IMR-90 (cell line): ENCODE measurements around the gene COL24A1. TPM values are rescaled to one million over a fixed set of nuclear protein-coding genes. Genes with fewer than 3 reads are reported as not detected.

Source experiments
- ATAC-seq: fragments of 200-7000 bp; cut with Tn5 transposase; 2 replicates; pipeline ENCODE4 v1.9.1; 2020; ENCODE audit warnings: low read depth, mild to moderate bottlenecking, moderate library complexity
- BruUV-seq: library from RNA; stranded (reverse); fragments of 400-500 nt; replicated peaks from 2 replicates; lab custom pipeline; 2021; lab: Mats Ljungman, UMichigan
- CTCF ChIA-PET: fragments of 300-600 bp; formaldehyde crosslinking; extraction: SDS; loops from one replicate; lab custom pipeline; 2021; ENCODE audit warnings: antibody characterized with exemption; lab: Yijun Ruan, JAX
- POLR2A ChIA-PET: fragments of 300-600 bp; sonication (Branson Sonifier 250); formaldehyde crosslinking; loops from one replicate; lab custom pipeline; 2022; ENCODE audit warnings: antibody characterized with exemption; ENCODE audit not compliant: unreplicated experiment; lab: Charles Lee
- DNase-seq: peaks from one replicate; pipeline ENCODE4 v3.0.0; 2013
- H2AFZ ChIP-seq: replicated peaks from 2 replicates; pipeline ENCODE3; 2013; ENCODE audit warnings: low read length, mild to moderate bottlenecking; ENCODE audit not compliant: poor library complexity
- H2AK5ac ChIP-seq: 2 replicates; pipeline ENCODE4 v1.6.1; 2013; ENCODE audit warnings: low read depth, low read length, inconsistent platforms
- H2AK9ac ChIP-seq: replicated peaks from 2 replicates; pipeline ENCODE3; 2013; ENCODE audit warnings: mild to moderate bottlenecking, low read depth, low read length, moderate library complexity; ENCODE audit not compliant: poor library complexity
- H2BK120ac ChIP-seq: 2 replicates; pipeline ENCODE4 v1.6.1; 2013; ENCODE audit warnings: low read depth, low read length, inconsistent platforms
- H2BK15ac ChIP-seq: 3 replicates; pipeline ENCODE4 v1.6.1; 2013; ENCODE audit warnings: low read depth, low read length, inconsistent platforms
- H2BK20ac ChIP-seq: 2 replicates; pipeline ENCODE4 v1.6.1; 2013; ENCODE audit warnings: low read depth, mild to moderate bottlenecking, inconsistent platforms, low read length, moderate library complexity
- H2BK5ac ChIP-seq: 2 replicates; pipeline ENCODE4 v1.6.1; 2013; ENCODE audit warnings: mild to moderate bottlenecking, low read depth, low read length, inconsistent platforms; ENCODE audit not compliant: poor library complexity, severe bottlenecking
- H3K14ac ChIP-seq: replicated peaks from 2 replicates; pipeline ENCODE4 v1.6.1; 2013; ENCODE audit warnings: low read depth, low read length, inconsistent platforms
- H3K18ac ChIP-seq: 2 replicates; pipeline ENCODE4 v1.6.1; 2013; ENCODE audit warnings: low read depth, low read length, control low read depth
- H3K23ac ChIP-seq: 2 replicates; pipeline ENCODE4 v1.6.1; 2013; ENCODE audit warnings: low read depth, low read length, inconsistent platforms
- H3K27ac ChIP-seq: 2 replicates; pipeline ENCODE4 v1.5.1; 2013; ENCODE audit warnings: mild to moderate bottlenecking, control low read depth, low read length; ENCODE audit not compliant: insufficient read depth
- H3K27me3 ChIP-seq: 2 replicates; pipeline ENCODE4 v1.6.1; 2013; ENCODE audit warnings: low read length; ENCODE audit not compliant: control insufficient read depth, insufficient read depth
- H3K36me3 ChIP-seq: 2 replicates; pipeline ENCODE4 v1.6.1; 2013; ENCODE audit warnings: low read length, mixed read lengths; ENCODE audit not compliant: control insufficient read depth, insufficient read depth
- H3K4ac ChIP-seq: 2 replicates; pipeline ENCODE4 v1.6.1; 2013; ENCODE audit warnings: low read depth, low read length, inconsistent platforms
- H3K4me1 ChIP-seq: 2 replicates; pipeline ENCODE4 v1.6.1; 2013; ENCODE audit warnings: low read length, mixed read lengths; ENCODE audit not compliant: control insufficient read depth, insufficient read depth
- H3K4me2 ChIP-seq: 2 replicates; pipeline ENCODE4 v1.6.1; 2013; ENCODE audit warnings: low read depth, mild to moderate bottlenecking, control low read depth, low read length, moderate library complexity
- H3K4me3 ChIP-seq: 2 replicates; pipeline ENCODE4 v1.5.1; 2013; ENCODE audit warnings: low read depth, mild to moderate bottlenecking, control low read depth, low read length, moderate library complexity; ENCODE audit not compliant: insufficient read depth
- H3K56ac ChIP-seq: 2 replicates; pipeline ENCODE4 v1.6.1; 2013; ENCODE audit warnings: low read length, inconsistent platforms; ENCODE audit not compliant: insufficient read depth; ENCODE audit errors: extremely low read depth
- H3K79me1 ChIP-seq, 2 experiments: 2 replicates each; pipeline ENCODE4 v1.6.1; 2013; ENCODE audit warnings: low read length in 2 of 2, inconsistent platforms in 1 of 2, low read depth in 1 of 2
- H3K9ac ChIP-seq: 2 replicates; pipeline ENCODE4 v1.6.1; 2013; ENCODE audit warnings: low read depth, low read length, control low read depth
- H3K9me1 ChIP-seq: 2 replicates; pipeline ENCODE4 v1.6.1; 2013; ENCODE audit warnings: low read length, inconsistent platforms; ENCODE audit not compliant: insufficient read depth
- H3K9me3 ChIP-seq: 2 replicates; pipeline ENCODE4 v1.6.1; 2013; ENCODE audit warnings: low read length; ENCODE audit not compliant: control insufficient read depth, insufficient read depth
- H4K20me1 ChIP-seq: 2 replicates; pipeline ENCODE4 v1.6.1; 2013; ENCODE audit warnings: low read length, inconsistent platforms; ENCODE audit not compliant: insufficient read depth
- H4K5ac ChIP-seq: 2 replicates; pipeline ENCODE4 v1.6.1; 2013; ENCODE audit warnings: mild to moderate bottlenecking, low read depth, low read length, control low read depth
- H4K8ac ChIP-seq, 2 experiments: 2 replicates each; pipeline ENCODE4 v1.6.1; 2013; ENCODE audit warnings: low read depth in 2 of 2, low read length in 2 of 2, control low read depth in 1 of 2, inconsistent platforms in 1 of 2
- H4K91ac ChIP-seq: 2 replicates; pipeline ENCODE4 v1.6.1; 2013; ENCODE audit warnings: low read depth, low read length, inconsistent platforms; ENCODE audit not compliant: insufficient read depth
- CEBPB ChIP-seq: IDR thresholded peaks from 2 replicates; pipeline ENCODE4 v1.6.1; 2012; ENCODE audit warnings: low read depth, low read length, improper control_type of control experiment
- CHD1 ChIP-seq: IDR thresholded peaks from 2 replicates; pipeline ENCODE4 v1.6.1; 2012; ENCODE audit warnings: low read depth, low read length, improper control_type of control experiment
- FOS ChIP-seq: fragments of 150-350 bp; IDR thresholded peaks from 2 replicates; pipeline ENCODE4 v1.6.1; 2016; ENCODE audit warnings: low read depth, low read length
- MAFK ChIP-seq: IDR thresholded peaks from 2 replicates; pipeline ENCODE4 v1.6.1; 2012; ENCODE audit warnings: low read depth, low read length, improper control_type of control experiment
- MXI1 ChIP-seq: IDR thresholded peaks from 2 replicates; pipeline ENCODE4 v1.6.1; 2012; ENCODE audit warnings: low read depth, mild to moderate bottlenecking, low read length, moderate library complexity, borderline replicate concordance
- RAD21 ChIP-seq: IDR thresholded peaks from 2 replicates; pipeline ENCODE4 v1.6.1; 2012; ENCODE audit warnings: low read length, improper control_type of control experiment
- SMC3 ChIP-seq: fragments of 150-350 bp; IDR thresholded peaks from 2 replicates; pipeline ENCODE4 v1.6.1; 2016; ENCODE audit warnings: low read depth, mild to moderate bottlenecking, antibody characterized with exemption, low read length, moderate library complexity
- USF2 ChIP-seq: fragments of 150-350 bp; IDR thresholded peaks from 2 replicates; pipeline ENCODE4 v1.6.1; 2017; ENCODE audit warnings: mild to moderate bottlenecking, antibody characterized with exemption, low read length, low read depth
- WGBS, 2 experiments: methylation state at CpG; one replicate each; pipeline versions ENCODE4 v1.1.5 to v1.1.7; 2013; ENCODE audit warnings: missing lambda C conversion rate in 2 of 2; ENCODE audit not compliant: insufficient read length in 1 of 2; ENCODE audit errors: extremely low coverage in 2 of 2; 5-methylcytosine and 5-hydroxymethylcytosine counted together
- dilution Hi-C: fragments of 300-500 bp; cut with HindIII; formaldehyde crosslinking; loops from one replicate; pipeline ENCODE4 v1.14.3; 2018; ENCODE audit warnings: low sequenced_read_pairs; ENCODE audit not compliant: unreplicated experiment
- in situ Hi-C: fragments of 300-500 bp; cut with MboI; formaldehyde crosslinking; loops from 3 replicates; pipeline ENCODE4 v1.14.3; 2019; ENCODE audit warnings: low sequenced_read_pairs, inconsistent platforms, mixed read lengths
- intact Hi-C: fragments of 100-400 bp; cut with micrococcal nuclease; formaldehyde crosslinking; loops from 2 replicates; pipeline ENCODE4 v1.10.0; 2022
- polyA plus RNA-seq, 3 experiments: library from polyadenylated mRNA; depleted of rRNA; stranded (reverse); fragments of >200 nt; gene quantifications; 2 replicates each; pipeline ENCODE4 v1.2.3, GENCODE V29; 2012; ENCODE audit warnings: low replicate concordance in 1 of 3
- total RNA-seq: library from RNA; depleted of rRNA; stranded (reverse); fragments of >200 nt; gene quantifications from 2 replicates; pipeline ENCODE4 v1.2.3, GENCODE V29; 2012

The COL24A1 gene
- total and polyA plus RNA-seq, 2 of the 4 experiments (the other 2 are of a cell fraction), result 1.4 to 2.2 TPM

- Histone ChIP-seq H4K91ac (no peak overlapping the region), H3K36me3 (peaks cover 3% of the 10 kb centered on the region; the same call in 1 of the 2 replicates), H3K56ac (no peak overlapping the region), H2BK5ac (no peak overlapping the region), H4K20me1 (no peaks in the 10 kb centered on the region), H3K18ac (no peak overlapping the region), H3K23ac (no peak overlapping the region), H3K4me1 (no peaks in the 10 kb centered on the region), H3K9me1 (no peaks in the 10 kb centered on the region), H2AK5ac (no peak overlapping the region), H4K5ac (no peak overlapping the region), H3K27ac (no peak overlapping the region), H2AFZ (no peak overlapping the region), H2BK15ac (no peak overlapping the region), H4K8ac (no peak overlapping the region), H3K4ac (no peak overlapping the region), H3K9ac (no peak overlapping the region), H3K27me3 (no peaks in the 10 kb centered on the region), H3K4me2 (no peak overlapping the region), H2BK120ac (no peak overlapping the region), H2AK9ac (no peak overlapping the region), H2BK20ac (no peak overlapping the region), H3K9me3 (peaks cover 5% of the 10 kb centered on the region; the same call in 1 of the 2 replicates), H3K79me1 (no peaks in the 10 kb centered on the region), H3K4me3 (no peak overlapping the region), H3K14ac (no peak overlapping the region)
- TF ChIP-seq MAFK (no peak), FOS (no peak), SMC3 (no peak), MXI1 (no peak), CEBPB (no peak), CHD1 (no peak), RAD21 (no peak), USF2 (no peak)
- DNase-seq, result no peak
- in situ Hi-C loops (no loop called here), dilution Hi-C loops (no loop called here), intact Hi-C loops (loop anchor here (5.0 kb wide), 1 partner anchor 33 kb away; no protein-coding TSS in a partner anchor)
- BruUV-seq, result no TSS peak
- no CpG with 5 or more reads among the region's 4 CpGs for WGBS, 2 experiments
- ChIA-PET POLR2A (no interaction called here), CTCF (interaction anchor here (0.8 kb wide), 1 partner anchor 13 kb away, joined by 3 read pairs; no protein-coding TSS in a partner anchor)
- ATAC-seq, result no peak
These were observed 41.7 kb downstream of the COL24A1 start for GRCh38 chr1:86114816-86115400.
